Measurements from ENCODE around the gene KASH5.

GRCh38 chr19:49427339-49427738 lies 39.3 kb downstream of the KASH5 start:
- TF ChIP-seq CTCF (conservative IDR thresholded peaks at IDR 0.05; ENCODE audit: low read depth, low read length) (no peak), EZH2 (IDR thresholded peaks at IDR 0.05; ENCODE audit: borderline replicate concordance, low read depth, low read length, poor library complexity, severe bottlenecking) (no peak)

All from A673 (cell line).